ENCODE data around the gene ADAMTSL3. TPM values are rescaled to one million over a fixed set of nuclear protein-coding genes. Genes with fewer than 3 reads are reported as not detected.

The ADAMTSL3 gene
- total RNA-seq, 2 experiments from 2014 or later: not detected

- H3K27ac Mint-ChIP-seq: no peak overlapping the region
Observed at GRCh38 chr15:83643201-83643600, 10.7 kb upstream of the ADAMTSL3 start.

GRCh38 chr15:83644439-83644838 lies 9.5 kb upstream of the ADAMTSL3 start:
- no peak overlapping the region for H3K4me3 Mint-ChIP-seq
- no peaks in the 10 kb centered on the region for H3K36me3 Mint-ChIP-seq
- DNase-seq (no peak), ATAC-seq (ENCODE audit: low read depth) (no peak)
- H3K4me1 Mint-ChIP-seq: no peaks in the 10 kb centered on the region
- peaks cover 3% of the 10 kb centered on the region for H3K27me3 Mint-ChIP-seq
- H3K9me3 Mint-ChIP-seq: peaks cover 5% of the 10 kb centered on the region
- POLR2A ChIA-PET: no interaction called here
- no peak overlapping the region for H3K27ac Mint-ChIP-seq

More at GRCh38 chr15:83643201-83643600, 10.7 kb upstream of the ADAMTSL3 start:
- Mint-ChIP-seq H3K4me3 (no peak overlapping the region), H3K4me1 (no peaks in the 10 kb centered on the region), H3K9me3 (peaks cover 5% of the 10 kb centered on the region), H3K27me3 (peaks cover 3% of the 10 kb centered on the region), H3K36me3 (no peaks in the 10 kb centered on the region)
- POLR2A ChIA-PET: no interaction called here
- ATAC-seq (ENCODE audit: low read depth) (no peak), DNase-seq (no peak)

- Mint-ChIP-seq H3K27ac (no peak overlapping the region), H3K36me3 (no peaks in the 10 kb centered on the region), H3K4me3 (no peak overlapping the region), H3K9me3 (no peaks in the 10 kb centered on the region), H3K4me1 (no peaks in the 10 kb centered on the region), H3K27me3 (peaks cover 28% of the 10 kb centered on the region)
- POLR2A ChIA-PET: no interaction called here
- ATAC-seq (ENCODE audit: low read depth): no peak
- no peak for DNase-seq
Observed at GRCh38 chr15:83650831-83651230, 3.1 kb upstream of the ADAMTSL3 start.

GRCh38 chr15:83651541-83651940 lies 2.4 kb upstream of the ADAMTSL3 start:
- H3K4me3 Mint-ChIP-seq: no peak overlapping the region
- DNase-seq (no peak), ATAC-seq (ENCODE audit: low read depth) (no peak)
- H3K36me3 Mint-ChIP-seq: no peaks in the 10 kb centered on the region
- H3K27me3 Mint-ChIP-seq: peaks cover 28% of the 10 kb centered on the region
- H3K4me1 Mint-ChIP-seq: no peaks in the 10 kb centered on the region
- POLR2A ChIA-PET: no interaction called here
- H3K27ac Mint-ChIP-seq: no peak overlapping the region
- H3K9me3 Mint-ChIP-seq: no peaks in the 10 kb centered on the region

GRCh38 chr15:83652626-83653204 lies 1.2 kb upstream of the ADAMTSL3 start:
- peaks cover 28% of the 10 kb centered on the region for H3K27me3 Mint-ChIP-seq
- no peak overlapping the region for H3K27ac Mint-ChIP-seq
- H3K9me3 Mint-ChIP-seq: no peaks in the 10 kb centered on the region
- no peaks in the 10 kb centered on the region for H3K36me3 Mint-ChIP-seq
- no peaks in the 10 kb centered on the region for H3K4me1 Mint-ChIP-seq
- no peak for ATAC-seq (ENCODE audit: low read depth)
- no peak for DNase-seq
- POLR2A ChIA-PET: no interaction called here
- no peak overlapping the region for H3K4me3 Mint-ChIP-seq

- ATAC-seq (ENCODE audit: low read depth) (no peak), DNase-seq (no peak)
- no peaks in the 10 kb centered on the region for H3K4me1 Mint-ChIP-seq
- H3K27me3 Mint-ChIP-seq: peaks cover 28% of the 10 kb centered on the region
- H3K36me3 Mint-ChIP-seq: no peaks in the 10 kb centered on the region
- H3K4me3 Mint-ChIP-seq: no peak overlapping the region
- POLR2A ChIA-PET: no interaction called here
- no peak overlapping the region for H3K27ac Mint-ChIP-seq
- H3K9me3 Mint-ChIP-seq: no peaks in the 10 kb centered on the region
Observed at GRCh38 chr15:83653288-83653638, 660 bp upstream of the ADAMTSL3 start.

- no peaks in the 10 kb centered on the region for H3K4me1 Mint-ChIP-seq
- POLR2A ChIA-PET: no interaction called here
- peaks cover 28% of the 10 kb centered on the region for H3K27me3 Mint-ChIP-seq
Observed at GRCh38 chr15:83654379-83655236, 685 bp downstream of the ADAMTSL3 start.

GRCh38 chr15:83655237-83655616 lies 1.3 kb downstream of the ADAMTSL3 start:
- Mint-ChIP-seq H3K9me3 (no peaks in the 10 kb centered on the region), H3K27ac (no peak overlapping the region), H3K4me3 (no peak overlapping the region), H3K4me1 (no peaks in the 10 kb centered on the region), H3K36me3 (no peaks in the 10 kb centered on the region), H3K27me3 (peaks cover 28% of the 10 kb centered on the region)
- no peak for ATAC-seq (ENCODE audit: low read depth)
- POLR2A ChIA-PET: no interaction called here
- no peak for DNase-seq

More at GRCh38 chr15:83654379-83655236, 685 bp downstream of the ADAMTSL3 start:
- ATAC-seq (ENCODE audit: low read depth) (no peak), DNase-seq (no peak)
- Mint-ChIP-seq H3K27ac (no peak overlapping the region), H3K36me3 (no peaks in the 10 kb centered on the region), H3K4me3 (no peak overlapping the region), H3K9me3 (no peaks in the 10 kb centered on the region)

GRCh38 chr15:83656192-83656591 lies 2.3 kb downstream of the ADAMTSL3 start:
- DNase-seq: no peak
- H3K27ac Mint-ChIP-seq: no peak overlapping the region
- H3K36me3 Mint-ChIP-seq: no peaks in the 10 kb centered on the region
- no peak overlapping the region for H3K4me3 Mint-ChIP-seq
- POLR2A ChIA-PET: no interaction called here
- H3K4me1 Mint-ChIP-seq: no peaks in the 10 kb centered on the region
- no peaks in the 10 kb centered on the region for H3K9me3 Mint-ChIP-seq
- H3K27me3 Mint-ChIP-seq: peaks cover 26% of the 10 kb centered on the region
- ATAC-seq (ENCODE audit: low read depth): no peak

- ATAC-seq (ENCODE audit: low read depth): no peak
- Mint-ChIP-seq H3K27ac (no peak overlapping the region), H3K4me1 (no peaks in the 10 kb centered on the region), H3K9me3 (no peaks in the 10 kb centered on the region), H3K27me3 (peaks cover 23% of the 10 kb centered on the region), H3K36me3 (no peaks in the 10 kb centered on the region), H3K4me3 (no peak overlapping the region)
- no peak for DNase-seq
- POLR2A ChIA-PET: no interaction called here
Observed at GRCh38 chr15:83656943-83657528, 3.1 kb downstream of the ADAMTSL3 start.

- H3K27ac Mint-ChIP-seq: no peak overlapping the region
Observed at GRCh38 chr15:83657549-83657948, 3.6 kb downstream of the ADAMTSL3 start.

GRCh38 chr15:83658430-83659416 lies 4.8 kb downstream of the ADAMTSL3 start:
- Mint-ChIP-seq H3K9me3 (no peaks in the 10 kb centered on the region), H3K36me3 (no peaks in the 10 kb centered on the region), H3K4me3 (no peak overlapping the region), H3K27me3 (peaks cover 11% of the 10 kb centered on the region), H3K27ac (no peak overlapping the region), H3K4me1 (no peaks in the 10 kb centered on the region)
- no peak for ATAC-seq (ENCODE audit: low read depth)
- DNase-seq: no peak
- POLR2A ChIA-PET: no interaction called here

More at GRCh38 chr15:83657549-83657948, 3.6 kb downstream of the ADAMTSL3 start:
- Mint-ChIP-seq H3K27me3 (peaks cover 20% of the 10 kb centered on the region), H3K9me3 (no peaks in the 10 kb centered on the region), H3K4me3 (no peak overlapping the region), H3K36me3 (no peaks in the 10 kb centered on the region), H3K4me1 (no peaks in the 10 kb centered on the region)
- POLR2A ChIA-PET: no interaction called here
- no peak for DNase-seq
- no peak for ATAC-seq (ENCODE audit: low read depth)

GRCh38 chr15:83659417-83659812 lies 5.5 kb downstream of the ADAMTSL3 start:
- no peak overlapping the region for H3K27ac Mint-ChIP-seq
- ATAC-seq (ENCODE audit: low read depth): no peak
- no peak for DNase-seq

More at GRCh38 chr15:83659417-83659812, 5.5 kb downstream of the ADAMTSL3 start:
- no peaks in the 10 kb centered on the region for H3K4me1 Mint-ChIP-seq
- no peaks in the 10 kb centered on the region for H3K36me3 Mint-ChIP-seq
- POLR2A ChIA-PET: no interaction called here
- peaks cover 10% of the 10 kb centered on the region for H3K27me3 Mint-ChIP-seq
- H3K4me3 Mint-ChIP-seq: no peak overlapping the region
- H3K9me3 Mint-ChIP-seq: no peaks in the 10 kb centered on the region
